Measurements from ENCODE around the gene RPS21.

DNA sequence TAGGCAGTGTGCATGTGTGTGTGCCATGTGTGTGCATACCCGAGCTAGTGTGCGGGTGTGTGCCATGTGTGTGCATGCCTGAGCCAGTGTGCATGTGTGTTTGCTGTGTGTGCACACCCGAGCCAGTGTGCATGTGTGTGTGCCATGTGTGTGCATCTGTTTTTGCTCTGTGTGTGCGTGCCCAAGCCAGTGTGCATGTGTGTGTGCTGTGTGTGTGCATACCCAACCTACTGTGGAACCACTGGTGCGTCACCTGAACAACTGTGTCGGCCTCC lies 34.8 kb downstream of the RPS21 start:
- TF ChIP-seq, protein P1, sequence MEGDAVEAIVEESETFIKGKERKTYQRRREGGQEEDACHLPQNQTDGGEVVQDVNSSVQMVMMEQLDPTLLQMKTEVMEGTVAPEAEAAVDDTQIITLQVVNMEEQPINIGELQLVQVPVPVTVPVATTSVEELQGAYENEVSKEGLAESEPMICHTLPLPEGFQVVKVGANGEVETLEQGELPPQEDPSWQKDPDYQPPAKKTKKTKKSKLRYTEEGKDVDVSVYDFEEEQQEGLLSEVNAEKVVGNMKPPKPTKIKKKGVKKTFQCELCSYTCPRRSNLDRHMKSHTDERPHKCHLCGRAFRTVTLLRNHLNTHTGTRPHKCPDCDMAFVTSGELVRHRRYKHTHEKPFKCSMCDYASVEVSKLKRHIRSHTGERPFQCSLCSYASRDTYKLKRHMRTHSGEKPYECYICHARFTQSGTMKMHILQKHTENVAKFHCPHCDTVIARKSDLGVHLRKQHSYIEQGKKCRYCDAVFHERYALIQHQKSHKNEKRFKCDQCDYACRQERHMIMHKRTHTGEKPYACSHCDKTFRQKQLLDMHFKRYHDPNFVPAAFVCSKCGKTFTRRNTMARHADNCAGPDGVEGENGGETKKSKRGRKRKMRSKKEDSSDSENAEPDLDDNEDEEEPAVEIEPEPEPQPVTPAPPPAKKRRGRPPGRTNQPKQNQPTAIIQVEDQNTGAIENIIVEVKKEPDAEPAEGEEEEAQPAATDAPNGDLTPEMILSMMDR (IDR thresholded peaks at IDR 0.05) = no peak
- no peak for TF ChIP-seq POLR2A (IDR thresholded peaks at IDR 0.05)
